ENCODE data around the gene SCUBE3. TPM values are rescaled to one million over a fixed set of nuclear protein-coding genes. Genes with fewer than 3 reads are reported as not detected.

SCUBE3 gene
- total RNA-seq, 1 donor from 2014 or later = 2.4 TPM

Other genes with a start within 250 kb of the SCUBE3 start
- gene TCP11, start 72.6 kb upstream of the SCUBE3 start, total RNA-seq = 0.30 TPM
- gene ZNF76, start 45.8 kb downstream of the SCUBE3 start, total RNA-seq = 12.9 TPM
- gene DEF6, start 83.9 kb downstream of the SCUBE3 start, total RNA-seq = 10.9 TPM
- gene PPARD, start 128.6 kb downstream of the SCUBE3 start, total RNA-seq = 7.9 TPM
- gene FANCE, start 238.4 kb downstream of the SCUBE3 start, total RNA-seq = 9.4 TPM